HG03558 (cell line): ENCODE results near the gene IQCC.
"Not testable (repeated sequence)": the region's sequence is repeated elsewhere in the genome, so short reads cannot be mapped to it uniquely, and the experiment has no call there.

Source experiments
- ATAC-seq: cut with Tn5 transposase; IDR thresholded peaks from one replicate; pipeline ENCODE4 v1.9.1; 2021; ENCODE audit warnings: moderate number of reproducible peaks; ENCODE audit not compliant: unreplicated experiment; ENCODE audit errors: extremely low read depth

The IQCC gene

DNA sequence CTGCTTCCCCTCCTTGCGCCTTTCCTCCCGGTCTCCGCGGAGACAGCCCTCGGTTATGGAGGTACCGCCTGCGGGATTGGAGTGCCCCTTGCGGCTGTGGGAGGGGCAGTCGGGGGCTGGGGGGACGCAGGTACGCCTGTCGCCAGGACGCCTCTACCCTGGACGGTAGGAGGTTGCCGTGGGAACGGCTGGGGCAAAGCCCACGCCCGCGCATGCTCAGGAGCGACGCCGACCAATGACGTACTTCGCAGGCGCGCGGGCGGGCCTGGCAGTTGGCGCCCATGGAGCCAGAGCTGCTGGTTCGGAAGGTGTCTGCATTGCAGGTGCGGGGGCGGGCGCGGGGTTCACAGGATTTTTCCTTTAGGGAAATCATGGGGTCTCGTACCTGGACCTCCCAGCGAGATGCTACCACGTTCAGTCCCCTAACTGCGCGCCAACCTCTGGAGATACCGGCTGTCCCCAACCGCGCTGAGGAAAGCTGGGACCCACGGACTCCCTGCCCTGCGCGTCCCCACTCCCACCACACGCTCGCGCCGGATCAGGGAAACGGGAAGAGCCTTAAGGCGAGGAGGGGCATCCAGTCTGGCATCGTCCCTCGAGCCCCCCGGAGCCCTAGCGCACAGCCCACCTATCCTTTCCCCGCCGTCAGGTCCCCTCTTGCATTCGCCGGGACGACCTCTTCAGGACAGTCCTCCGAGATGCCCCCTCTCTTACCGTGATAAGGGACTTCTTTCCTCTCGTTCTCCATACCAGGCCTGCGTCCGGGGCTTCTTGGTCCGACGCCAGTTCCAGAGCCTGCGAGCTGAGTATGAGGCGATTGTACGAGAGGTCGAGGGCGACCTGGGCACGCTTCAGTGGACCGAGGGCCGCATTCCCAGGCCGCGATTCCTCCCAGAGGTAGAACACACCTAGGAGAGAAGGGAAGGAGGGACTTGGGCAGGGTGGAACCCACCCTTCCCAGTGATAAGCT, at the start of gene IQCC:
IQCC (plus strand) TSS at position 271 of the 970 bp plus-strand sequence; CDS start at position 282, 11 bp downstream.
- ATAC-seq, result no peak

GRCh38 chr1:32159189-32159588, 46.3 kb upstream of the IQCC start:
- ATAC-seq, result no peak

DNA sequence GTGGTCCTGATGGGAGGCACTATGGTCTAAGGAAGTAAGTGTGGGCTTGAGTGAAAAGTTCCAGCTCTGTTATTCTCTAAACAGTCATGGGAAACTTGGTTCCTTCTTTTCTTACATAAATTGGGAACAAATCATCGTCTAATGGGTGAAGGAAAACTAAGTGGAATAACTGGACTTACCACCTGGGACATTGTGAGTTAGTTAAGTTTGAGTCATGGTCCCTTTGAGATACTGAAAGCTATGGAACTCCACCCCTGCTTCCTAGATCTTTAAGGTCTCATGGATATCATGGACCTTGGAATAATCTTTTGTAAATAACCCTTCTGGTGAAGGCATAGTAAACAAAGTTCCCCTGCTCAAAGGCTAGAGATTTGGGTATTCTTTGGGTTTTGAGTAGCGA, 42.1 kb upstream of the IQCC start:
- no peak for ATAC-seq

- ATAC-seq, result not testable (repeated sequence)
These were observed 39.8 kb upstream of the IQCC start for GRCh38 chr1:32165633-32166032.

DNA sequence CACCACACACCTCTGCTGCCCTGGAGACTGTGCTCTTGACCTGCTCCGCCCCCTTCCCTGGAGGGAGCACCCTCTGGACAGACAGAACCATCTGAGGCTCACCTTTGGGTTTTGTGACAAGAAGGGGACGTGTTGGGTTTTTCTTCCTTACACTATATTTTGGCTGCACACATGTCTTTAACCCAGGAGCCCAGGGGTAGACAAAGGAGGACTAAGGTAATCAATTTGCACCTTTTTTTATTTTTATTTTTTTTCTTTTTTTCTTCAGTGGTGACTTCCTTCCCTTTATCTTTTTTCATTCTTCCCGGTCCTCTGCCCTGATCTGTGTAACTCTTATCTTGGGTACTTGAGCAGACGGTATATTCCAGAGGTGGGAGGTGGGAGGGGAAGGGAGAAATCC, 34.5 kb upstream of the IQCC start:
- no peak for ATAC-seq

DNA sequence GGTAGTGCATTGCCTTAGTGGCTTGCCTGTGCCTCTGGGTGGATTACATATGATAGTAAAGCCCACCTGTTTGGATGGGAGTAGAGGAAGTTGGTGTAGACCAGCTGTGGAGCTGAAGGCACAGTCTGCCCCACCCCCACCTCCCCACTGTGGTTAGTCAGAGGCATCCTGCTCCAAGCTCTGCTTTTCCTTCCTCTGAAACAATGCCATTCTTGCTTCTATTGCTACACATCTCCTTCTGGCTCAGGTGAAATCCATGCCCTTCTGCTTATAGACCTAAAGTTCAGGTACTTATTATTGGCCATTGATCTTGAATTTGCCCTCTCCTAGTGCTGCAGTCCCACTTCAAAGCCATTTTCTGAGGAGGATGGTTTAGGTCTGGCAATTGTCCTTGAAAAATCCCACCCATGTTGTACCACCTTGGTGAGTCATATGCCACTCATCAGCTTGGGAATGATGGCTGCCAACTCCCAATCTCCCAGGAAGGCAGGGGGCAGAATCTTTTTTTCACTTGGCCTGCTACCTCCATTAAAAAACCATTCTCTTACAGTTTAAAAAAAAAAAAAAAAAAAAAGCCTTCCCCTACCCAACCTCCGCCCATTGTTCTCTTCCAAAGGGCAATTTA, 32.7 kb upstream of the IQCC start:
- no peak for ATAC-seq

- ATAC-seq, result no peak
These were observed 26.9 kb upstream of the IQCC start for GRCh38 chr1:32178380-32179192.

DNA sequence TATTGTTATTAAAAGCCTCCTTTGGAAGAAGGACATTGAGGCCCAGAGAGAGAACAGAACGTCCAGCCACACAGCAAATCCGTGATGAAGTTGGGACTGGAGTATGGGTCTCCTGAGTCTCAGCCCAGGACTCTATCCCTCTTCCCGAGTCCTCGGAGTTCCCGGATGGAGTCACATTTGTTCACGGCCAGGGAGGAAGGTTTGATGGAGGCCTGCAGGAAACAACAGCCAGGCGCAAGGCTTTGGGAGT, 26.4 kb upstream of the IQCC start:
- no peak for ATAC-seq

DNA sequence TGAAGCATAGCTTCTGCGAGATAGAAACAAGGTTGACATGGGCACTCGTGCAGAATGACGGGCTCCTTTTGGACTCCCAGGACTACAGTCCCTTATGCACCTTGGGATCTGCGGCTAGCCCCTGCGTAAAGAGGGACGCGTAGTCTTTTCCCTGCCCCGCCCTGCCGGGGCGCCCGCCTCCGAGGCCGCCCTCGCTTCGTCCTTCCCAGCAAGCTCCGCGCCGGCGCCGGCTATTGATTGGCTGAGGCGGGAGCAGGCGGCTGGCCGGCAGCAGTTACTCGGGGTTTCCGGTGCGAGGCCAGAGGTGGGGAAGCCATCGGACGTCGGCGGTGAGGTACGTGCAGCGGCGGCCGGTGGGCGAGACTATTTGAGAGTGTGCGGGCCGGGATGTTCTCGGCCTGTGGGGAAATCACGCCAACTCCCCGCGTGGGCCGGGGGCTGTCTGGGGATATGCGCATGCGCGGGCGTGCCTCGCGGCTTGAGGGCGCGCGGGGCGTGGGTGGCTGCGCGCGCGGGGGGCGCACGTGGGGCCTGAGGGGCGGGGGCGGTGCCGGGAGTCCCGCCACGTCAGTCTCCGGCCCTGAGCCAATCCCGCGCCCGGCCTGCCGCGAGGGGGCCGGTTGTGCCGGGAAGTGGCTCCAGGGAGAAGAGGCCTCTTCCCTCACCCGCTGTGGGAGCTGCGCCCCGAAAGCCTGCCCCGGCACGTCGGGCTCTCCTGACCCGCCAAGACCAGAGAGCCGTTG, 25.9 kb upstream of the IQCC start, which contains the start of gene TXLNA:
TXLNA (plus strand) TSS at position 233 of the 743 bp plus-strand sequence. CDS start 671 bp downstream, outside the sequence.
- ATAC-seq, result peak; percentile 68

DNA sequence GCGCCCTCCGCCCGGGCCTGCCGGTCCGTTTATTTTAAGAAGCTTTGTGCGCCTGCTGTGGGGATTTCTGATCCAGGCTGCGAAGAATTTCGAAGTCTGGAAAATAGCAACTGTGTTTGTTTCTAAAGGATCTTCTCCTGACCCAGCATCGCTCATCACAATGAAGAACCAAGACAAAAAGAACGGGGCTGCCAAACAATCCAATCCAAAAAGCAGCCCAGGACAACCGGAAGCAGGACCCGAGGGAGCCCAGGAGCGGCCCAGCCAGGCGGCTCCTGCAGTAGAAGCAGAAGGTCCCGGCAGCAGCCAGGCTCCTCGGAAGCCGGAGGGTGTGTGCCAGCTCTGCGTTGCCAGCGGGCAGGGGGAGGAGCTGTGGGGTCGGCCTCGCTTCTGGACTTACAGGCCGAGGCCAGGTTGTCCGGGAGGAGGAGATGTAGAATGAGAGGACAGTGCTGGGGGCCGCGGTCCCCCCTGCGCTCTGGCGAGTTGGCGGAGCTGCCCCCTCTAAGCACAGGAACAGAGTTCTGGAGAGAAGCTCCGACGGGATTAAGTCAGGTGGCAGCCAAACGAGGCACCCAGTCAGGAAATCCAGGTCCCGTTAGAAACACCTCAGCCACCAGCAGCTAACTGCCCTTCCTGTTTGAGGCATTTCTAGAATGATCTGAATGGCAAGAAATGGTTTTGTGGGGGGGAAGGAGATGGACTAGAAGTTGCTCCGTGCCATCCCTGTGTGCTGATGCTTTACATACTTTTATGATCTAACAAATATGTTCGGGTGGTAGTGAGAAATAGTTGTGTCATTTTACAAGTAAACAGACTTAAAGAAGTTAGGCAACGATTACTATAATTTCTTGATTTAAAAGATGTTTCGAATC, 25.0 kb upstream of the IQCC start:
- ATAC-seq, result no peak

DNA sequence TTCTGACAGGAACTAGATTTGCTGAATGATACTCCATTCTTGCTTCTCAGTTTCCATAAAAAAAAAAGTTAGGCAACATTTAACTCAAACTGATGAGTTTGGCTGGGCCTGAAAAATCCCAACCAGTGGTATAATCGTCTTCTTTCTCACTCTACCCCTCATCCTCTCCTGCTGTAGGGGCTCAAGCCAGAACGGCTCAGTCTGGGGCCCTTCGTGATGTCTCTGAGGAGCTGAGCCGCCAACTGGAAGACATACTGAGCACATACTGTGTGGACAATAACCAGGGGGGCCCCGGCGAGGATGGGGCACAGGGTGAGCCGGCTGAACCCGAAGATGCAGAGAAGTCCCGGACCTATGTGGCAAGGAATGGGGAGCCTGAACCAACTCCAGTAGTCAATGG, 24.4 kb upstream of the IQCC start:
- ATAC-seq, result no peak

GRCh38 chr1:32181563-32181962, 23.9 kb upstream of the IQCC start:
- no peak for ATAC-seq

GRCh38 chr1:32182060-32182459, 23.4 kb upstream of the IQCC start:
- ATAC-seq, result no peak

- no peak for ATAC-seq
These were observed 20.8 kb upstream of the IQCC start for GRCh38 chr1:32184650-32185049.

DNA sequence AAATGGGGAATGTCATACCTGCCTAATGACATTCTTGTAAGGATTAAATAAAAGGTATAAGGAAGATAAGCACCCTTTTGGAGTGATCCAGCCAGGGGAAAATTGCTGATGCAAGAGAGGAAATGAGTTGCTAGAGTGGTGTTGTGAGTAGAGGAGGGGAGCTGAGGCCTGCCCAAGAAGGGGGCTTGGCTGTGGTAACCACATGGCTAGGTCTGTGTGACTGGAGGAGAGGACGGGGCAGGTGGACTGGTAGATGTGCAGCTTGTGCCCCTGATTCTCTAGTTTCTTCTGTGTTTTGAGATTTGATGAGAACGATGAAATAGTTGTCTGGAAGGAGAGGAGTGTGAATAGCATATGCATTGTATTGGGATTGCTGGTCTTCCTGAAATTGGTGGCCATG, 19.4 kb upstream of the IQCC start:
- no peak for ATAC-seq

DNA sequence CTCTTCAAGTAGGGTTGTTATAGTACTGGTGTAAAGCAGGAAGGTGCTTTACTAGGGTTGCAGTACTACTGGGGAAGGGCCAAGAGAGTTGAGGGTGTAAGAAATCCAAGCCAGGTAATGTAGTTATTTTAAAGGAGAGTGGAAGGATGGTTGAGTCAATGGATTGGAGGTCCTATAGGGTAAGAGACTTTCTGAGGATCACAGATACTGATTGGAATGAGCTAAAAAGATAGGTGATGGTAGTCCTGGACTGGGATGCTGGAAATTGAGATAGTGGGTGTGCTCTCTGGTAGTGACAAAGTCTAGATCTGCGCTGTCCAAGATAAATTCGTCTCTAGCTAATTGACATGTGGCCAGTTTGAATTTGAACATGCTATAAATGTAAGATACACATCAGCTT, 19.0 kb upstream of the IQCC start:
- ATAC-seq, result no peak

DNA sequence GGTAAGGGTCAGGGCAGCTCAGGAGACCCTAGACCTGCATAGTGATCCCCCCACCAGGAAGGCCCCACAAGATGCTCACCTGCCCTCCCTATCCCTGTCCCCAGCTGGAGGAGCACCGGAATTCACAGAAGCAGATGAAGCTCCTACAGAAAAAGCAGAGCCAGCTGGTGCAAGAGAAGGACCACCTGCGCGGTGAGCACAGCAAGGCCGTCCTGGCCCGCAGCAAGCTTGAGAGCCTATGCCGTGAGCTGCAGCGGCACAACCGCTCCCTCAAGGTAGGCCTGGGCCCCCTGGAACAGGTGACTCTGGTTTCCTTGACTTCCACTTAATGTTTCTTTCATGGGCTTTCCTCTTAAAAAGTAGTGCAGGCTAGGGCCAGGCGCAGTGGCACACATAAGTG, 17.6 kb upstream of the IQCC start:
- no peak for ATAC-seq

DNA sequence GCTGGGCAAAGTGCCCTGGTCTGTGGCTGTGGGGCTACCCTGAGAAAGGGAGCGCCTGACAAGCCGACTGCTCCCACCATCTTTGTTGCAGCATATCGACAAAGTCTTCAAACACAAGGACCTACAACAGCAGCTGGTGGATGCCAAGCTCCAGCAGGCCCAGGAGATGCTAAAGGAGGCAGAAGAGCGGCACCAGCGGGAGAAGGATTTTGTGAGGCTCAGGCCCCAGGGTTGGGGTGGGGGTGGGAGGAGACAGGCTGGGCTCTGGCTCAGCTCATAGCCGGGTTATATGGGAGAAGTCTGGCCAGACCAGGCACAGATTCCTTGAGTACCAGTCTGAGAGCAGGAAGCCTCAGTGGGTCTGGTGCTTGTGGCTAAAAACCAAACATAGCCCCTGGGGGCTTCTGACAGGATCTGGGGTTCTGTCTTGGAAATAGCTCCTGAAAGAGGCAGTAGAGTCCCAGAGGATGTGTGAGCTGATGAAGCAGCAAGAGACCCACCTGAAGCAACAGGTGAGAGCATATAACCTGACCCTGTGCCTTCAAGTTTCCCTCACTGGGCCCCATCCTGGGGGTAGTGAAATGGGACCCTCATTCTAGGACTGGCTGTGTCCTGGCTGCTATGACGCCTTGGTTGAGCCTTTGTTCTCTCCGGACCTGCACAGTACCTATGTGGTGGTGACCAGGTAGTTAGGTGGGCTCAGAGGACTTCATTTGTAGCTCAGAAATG, 13.1 kb upstream of the IQCC start:
- ATAC-seq, result no peak

DNA sequence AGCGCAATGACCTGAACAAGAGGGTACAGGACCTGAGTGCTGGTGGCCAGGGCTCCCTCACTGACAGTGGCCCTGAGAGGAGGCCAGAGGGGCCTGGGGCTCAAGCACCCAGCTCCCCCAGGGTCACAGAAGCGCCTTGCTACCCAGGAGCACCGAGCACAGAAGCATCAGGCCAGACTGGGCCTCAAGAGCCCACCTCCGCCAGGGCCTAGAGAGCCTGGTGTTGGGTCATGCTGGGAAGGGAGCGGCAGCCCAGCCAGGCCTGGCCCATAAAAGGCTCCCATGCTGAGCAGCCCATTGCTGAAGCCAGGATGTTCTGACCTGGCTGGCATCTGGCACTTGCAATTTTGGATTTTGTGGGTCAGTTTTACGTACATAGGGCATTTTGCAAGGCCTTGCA, 10.5 kb upstream of the IQCC start:
- no peak for ATAC-seq
